PC-3 (cell line): ENCODE measurements around the gene TBX3.

Experiments
- EZH2 ChIP-seq: fragments of 300-600 bp; sonication (generic); IDR thresholded peaks from one replicate; pipeline ENCODE4 v1.6.1; 2017; ENCODE audit warnings: antibody characterized with exemption, mild to moderate bottlenecking, low read length; ENCODE audit not compliant: unreplicated experiment
- EZH2phosphoT487 ChIP-seq: fragments of 300-600 bp; sonication (generic); IDR thresholded peaks from 2 replicates; pipeline ENCODE4 v1.6.1; 2018; ENCODE audit warnings: mild to moderate bottlenecking, antibody characterized with exemption, low read length, borderline replicate concordance
- TF ChIP-seq, protein P1 (sequence below): fragments of 300-600 bp; sonication (generic); conservative IDR thresholded peaks from 2 replicates; pipeline ENCODE4 v1.5.1; 2017; ENCODE audit warnings: antibody characterized with exemption, low read depth, mild to moderate bottlenecking, low read length

DNA sequence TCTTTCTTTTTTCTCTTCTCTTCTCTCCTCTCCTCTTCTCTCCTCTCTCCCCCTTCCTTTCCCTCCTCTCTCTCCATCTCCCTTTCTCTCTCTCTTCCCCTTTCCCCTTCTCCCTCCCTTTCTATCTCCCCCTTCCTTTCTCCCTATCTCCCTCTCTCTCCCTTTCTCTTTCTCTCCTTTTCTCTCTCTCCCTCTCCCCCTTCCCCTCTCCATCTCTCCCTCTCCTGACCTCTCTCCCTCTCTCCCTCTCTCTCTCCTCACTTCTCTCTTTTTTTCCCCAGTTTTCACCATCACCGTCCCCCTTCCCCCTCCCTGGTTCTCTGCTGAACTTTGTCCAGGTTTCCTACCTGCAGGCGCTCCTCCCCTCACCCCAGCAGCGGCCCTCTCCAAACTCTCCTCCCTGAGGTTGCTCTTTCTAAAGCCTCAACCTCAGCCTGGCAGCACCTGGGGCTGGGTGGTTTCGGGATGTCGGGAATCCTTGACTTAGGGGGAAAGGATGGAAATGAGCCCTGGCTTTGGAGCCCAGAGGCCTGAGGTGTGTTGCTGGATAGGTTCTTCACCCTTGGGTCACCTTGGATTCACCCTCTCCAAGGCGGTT, 14.7 kb upstream of the TBX3 start:
- TF ChIP-seq, protein P1, sequence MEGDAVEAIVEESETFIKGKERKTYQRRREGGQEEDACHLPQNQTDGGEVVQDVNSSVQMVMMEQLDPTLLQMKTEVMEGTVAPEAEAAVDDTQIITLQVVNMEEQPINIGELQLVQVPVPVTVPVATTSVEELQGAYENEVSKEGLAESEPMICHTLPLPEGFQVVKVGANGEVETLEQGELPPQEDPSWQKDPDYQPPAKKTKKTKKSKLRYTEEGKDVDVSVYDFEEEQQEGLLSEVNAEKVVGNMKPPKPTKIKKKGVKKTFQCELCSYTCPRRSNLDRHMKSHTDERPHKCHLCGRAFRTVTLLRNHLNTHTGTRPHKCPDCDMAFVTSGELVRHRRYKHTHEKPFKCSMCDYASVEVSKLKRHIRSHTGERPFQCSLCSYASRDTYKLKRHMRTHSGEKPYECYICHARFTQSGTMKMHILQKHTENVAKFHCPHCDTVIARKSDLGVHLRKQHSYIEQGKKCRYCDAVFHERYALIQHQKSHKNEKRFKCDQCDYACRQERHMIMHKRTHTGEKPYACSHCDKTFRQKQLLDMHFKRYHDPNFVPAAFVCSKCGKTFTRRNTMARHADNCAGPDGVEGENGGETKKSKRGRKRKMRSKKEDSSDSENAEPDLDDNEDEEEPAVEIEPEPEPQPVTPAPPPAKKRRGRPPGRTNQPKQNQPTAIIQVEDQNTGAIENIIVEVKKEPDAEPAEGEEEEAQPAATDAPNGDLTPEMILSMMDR, result no peak
- TF ChIP-seq EZH2, result no peak
- TF ChIP-seq EZH2phosphoT487, result no peak
